ENCODE data around the gene CATSPERD. TPM values are rescaled to one million over a fixed set of nuclear protein-coding genes. Genes with fewer than 3 reads are reported as not detected.

Gene CATSPERD
- total and polyA plus RNA-seq, 2 of the 4 experiments (the other 2 are of a cell fraction) = not detected

DNA sequence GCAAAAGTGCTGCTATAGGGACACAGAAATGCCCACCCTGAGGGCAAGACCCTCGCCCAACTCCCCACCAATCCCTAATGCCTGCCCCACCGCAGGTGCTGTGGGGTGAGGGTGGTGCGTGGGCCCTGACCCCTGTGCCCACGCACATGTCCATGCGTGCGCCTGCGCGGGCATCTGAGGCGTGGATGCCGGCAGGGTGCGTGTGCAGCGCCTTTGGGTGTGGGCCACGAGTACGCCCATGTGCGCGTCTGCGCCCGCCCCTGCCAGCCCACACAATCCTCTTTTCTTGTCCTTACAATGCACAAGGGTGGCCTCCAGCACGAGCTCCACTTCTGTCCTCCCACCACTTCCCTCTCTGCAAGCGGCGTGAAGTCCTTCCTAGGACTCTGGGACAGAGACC, 104.7 kb downstream of the CATSPERD start:
- no peak overlapping the region for H3K27ac ChIP-seq (ENCODE audit: insufficient read depth, low read length)
- WGBS, 2 experiments (ENCODE audit: extremely low coverage in 2 of 2, insufficient read length in 1 of 2) = 94% methylated on average over 11 of the region's 21 CpGs; no CpG with 5 or more reads in 1 of the 2 experiments
- no peaks in the 10 kb centered on the region; the same call in 1 of the 2 replicates for H4K20me1 ChIP-seq (ENCODE audit: insufficient read depth, low read length)
- H2AK9ac ChIP-seq (replicated peaks; ENCODE audit: low read depth, low read length, poor library complexity) = no peak overlapping the region
- BruUV-seq (replicated peaks) = no TSS peak
- no peak overlapping the region for H3K4me3 ChIP-seq (ENCODE audit: insufficient read depth, low read depth, low read length)
- H2AFZ ChIP-seq (replicated peaks; ENCODE audit: low read length, poor library complexity) = no peak overlapping the region
- no peak overlapping the region for H2BK15ac ChIP-seq (ENCODE audit: low read depth, low read length)
- no peak overlapping the region for H4K5ac ChIP-seq (ENCODE audit: low read depth, low read length)
- H3K9me3 ChIP-seq (ENCODE audit: control insufficient read depth, insufficient read depth, low read length) = no peaks in the 10 kb centered on the region
- H4K91ac ChIP-seq (ENCODE audit: insufficient read depth, low read depth, low read length) = no peak overlapping the region
- intact Hi-C loops (cut with micrococcal nuclease) = loop anchor here (5.0 kb wide), 1 partner anchor 67 kb away; no protein-coding TSS in a partner anchor
- H3K27me3 ChIP-seq (ENCODE audit: control insufficient read depth, insufficient read depth, low read length) = no peaks in the 10 kb centered on the region; the same call in 1 of the 2 replicates
- H3K23ac ChIP-seq (ENCODE audit: low read depth, low read length) = no peak overlapping the region
- no peak for TF ChIP-seq SMC3 (IDR thresholded peaks at IDR 0.05; ENCODE audit: low read depth, low read length)
- no peak for TF ChIP-seq RCOR1 (IDR thresholded peaks at IDR 0.05; ENCODE audit: insufficient replicate concordance, low read length)
- no peak for TF ChIP-seq POLR2A (IDR thresholded peaks at IDR 0.05; ENCODE audit: low read depth, low read length)
- TF ChIP-seq RAD21 (IDR thresholded peaks at IDR 0.05; ENCODE audit: low read length) = no peak
- no peak for TF ChIP-seq NFE2L2 (IDR thresholded peaks at IDR 0.05; ENCODE audit: low read depth, low read length)
- no peak for TF ChIP-seq MXI1 (IDR thresholded peaks at IDR 0.05; ENCODE audit: borderline replicate concordance, low read depth, low read length)
- TF ChIP-seq MAZ (IDR thresholded peaks at IDR 0.05; ENCODE audit: borderline replicate concordance, low read depth, low read length) = no peak
- TF ChIP-seq BHLHE40 (IDR thresholded peaks at IDR 0.05; ENCODE audit: low read depth, low read length) = no peak
- TF ChIP-seq FOS (IDR thresholded peaks at IDR 0.05; ENCODE audit: low read depth, low read length) = no peak
- TF ChIP-seq RFX5 (IDR thresholded peaks at IDR 0.05; ENCODE audit: low read depth, low read length) = no peak
- no peak for TF ChIP-seq CHD1 (IDR thresholded peaks at IDR 0.05; ENCODE audit: low read depth, low read length)
- TF ChIP-seq MAFK (IDR thresholded peaks at IDR 0.05; ENCODE audit: low read depth, low read length) = no peak
- TF ChIP-seq, protein P1, sequence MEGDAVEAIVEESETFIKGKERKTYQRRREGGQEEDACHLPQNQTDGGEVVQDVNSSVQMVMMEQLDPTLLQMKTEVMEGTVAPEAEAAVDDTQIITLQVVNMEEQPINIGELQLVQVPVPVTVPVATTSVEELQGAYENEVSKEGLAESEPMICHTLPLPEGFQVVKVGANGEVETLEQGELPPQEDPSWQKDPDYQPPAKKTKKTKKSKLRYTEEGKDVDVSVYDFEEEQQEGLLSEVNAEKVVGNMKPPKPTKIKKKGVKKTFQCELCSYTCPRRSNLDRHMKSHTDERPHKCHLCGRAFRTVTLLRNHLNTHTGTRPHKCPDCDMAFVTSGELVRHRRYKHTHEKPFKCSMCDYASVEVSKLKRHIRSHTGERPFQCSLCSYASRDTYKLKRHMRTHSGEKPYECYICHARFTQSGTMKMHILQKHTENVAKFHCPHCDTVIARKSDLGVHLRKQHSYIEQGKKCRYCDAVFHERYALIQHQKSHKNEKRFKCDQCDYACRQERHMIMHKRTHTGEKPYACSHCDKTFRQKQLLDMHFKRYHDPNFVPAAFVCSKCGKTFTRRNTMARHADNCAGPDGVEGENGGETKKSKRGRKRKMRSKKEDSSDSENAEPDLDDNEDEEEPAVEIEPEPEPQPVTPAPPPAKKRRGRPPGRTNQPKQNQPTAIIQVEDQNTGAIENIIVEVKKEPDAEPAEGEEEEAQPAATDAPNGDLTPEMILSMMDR (conservative IDR thresholded peaks at IDR 0.05; ENCODE audit: low read depth, low read length) = no peak
- TF ChIP-seq CEBPB (IDR thresholded peaks at IDR 0.05; ENCODE audit: low read depth, low read length) = no peak
- TF ChIP-seq, protein P2, sequence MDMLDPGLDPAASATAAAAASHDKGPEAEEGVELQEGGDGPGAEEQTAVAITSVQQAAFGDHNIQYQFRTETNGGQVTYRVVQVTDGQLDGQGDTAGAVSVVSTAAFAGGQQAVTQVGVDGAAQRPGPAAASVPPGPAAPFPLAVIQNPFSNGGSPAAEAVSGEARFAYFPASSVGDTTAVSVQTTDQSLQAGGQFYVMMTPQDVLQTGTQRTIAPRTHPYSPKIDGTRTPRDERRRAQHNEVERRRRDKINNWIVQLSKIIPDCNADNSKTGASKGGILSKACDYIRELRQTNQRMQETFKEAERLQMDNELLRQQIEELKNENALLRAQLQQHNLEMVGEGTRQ (IDR thresholded peaks at IDR 0.05; ENCODE audit: low read depth, low read length) = no peak
- TF ChIP-seq, protein P3, sequence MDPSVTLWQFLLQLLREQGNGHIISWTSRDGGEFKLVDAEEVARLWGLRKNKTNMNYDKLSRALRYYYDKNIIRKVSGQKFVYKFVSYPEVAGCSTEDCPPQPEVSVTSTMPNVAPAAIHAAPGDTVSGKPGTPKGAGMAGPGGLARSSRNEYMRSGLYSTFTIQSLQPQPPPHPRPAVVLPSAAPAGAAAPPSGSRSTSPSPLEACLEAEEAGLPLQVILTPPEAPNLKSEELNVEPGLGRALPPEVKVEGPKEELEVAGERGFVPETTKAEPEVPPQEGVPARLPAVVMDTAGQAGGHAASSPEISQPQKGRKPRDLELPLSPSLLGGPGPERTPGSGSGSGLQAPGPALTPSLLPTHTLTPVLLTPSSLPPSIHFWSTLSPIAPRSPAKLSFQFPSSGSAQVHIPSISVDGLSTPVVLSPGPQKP (IDR thresholded peaks at IDR 0.05; ENCODE audit: borderline replicate concordance, low read depth, low read length) = no peak
- no peak overlapping the region for H3K14ac ChIP-seq (replicated peaks; ENCODE audit: low read depth, low read length)
- ChIA-PET CTCF (no interaction called here), POLR2A (ENCODE audit: unreplicated experiment) (no interaction called here)
- ATAC-seq (ENCODE audit: low read depth) (no peak), DNase-seq (no peak)
- peaks cover 15% of the 10 kb centered on the region for H3K4me1 ChIP-seq (ENCODE audit: control insufficient read depth, insufficient read depth, low read length)
- no peak overlapping the region for H3K18ac ChIP-seq (ENCODE audit: low read depth, low read length)
- H3K9ac ChIP-seq (ENCODE audit: low read depth, low read length) = no peak overlapping the region
- in situ Hi-C loops (cut with MboI; ENCODE audit: low sequenced_read_pairs) = no loop called here
- H3K4me2 ChIP-seq (ENCODE audit: low read depth, low read length) = no peak overlapping the region
- H3K36me3 ChIP-seq (ENCODE audit: control insufficient read depth, insufficient read depth, low read length) = no peaks in the 10 kb centered on the region
- no peak overlapping the region for H2AK5ac ChIP-seq (ENCODE audit: low read depth, low read length)
- H2BK120ac ChIP-seq (ENCODE audit: low read depth, low read length) = no peak overlapping the region
- no peak overlapping the region for H2BK20ac ChIP-seq (ENCODE audit: low read depth, low read length)
- H3K79me1 ChIP-seq (ENCODE audit: low read depth in 1 of 2, low read length in 2 of 2) = peaks cover 0 to 6% of the 10 kb centered on the region in 2 experiments; a peak in 2 of 4 replicates
- H3K9me1 ChIP-seq (ENCODE audit: insufficient read depth, low read length) = peaks cover 4% of the 10 kb centered on the region; the same call in 1 of the 2 replicates
- no peak overlapping the region for H3K4ac ChIP-seq (ENCODE audit: low read depth, low read length)
- H4K8ac ChIP-seq (ENCODE audit: low read depth in 2 of 2, low read length in 2 of 2) = no peak overlapping the region
- H2BK5ac ChIP-seq (ENCODE audit: low read depth, low read length, poor library complexity, severe bottlenecking) = no peak overlapping the region
- no peak overlapping the region for H3K56ac ChIP-seq (ENCODE audit: extremely low read depth, insufficient read depth, low read length)
- dilution Hi-C loops (cut with HindIII; ENCODE audit: low sequenced_read_pairs, unreplicated experiment) = no loop called here
